ENCODE results near the gene TBCD.

The TBCD gene

GRCh38 chr17:82925336-82925735, 173.5 kb downstream of the TBCD start:
- no peak for DNase-seq (ENCODE audit: low read depth)

- DNase-seq (ENCODE audit: low read depth), result no peak
These were observed 174.2 kb downstream of the TBCD start for GRCh38 chr17:82926081-82926480.

GRCh38 chr17:82926716-82927115, 174.9 kb downstream of the TBCD start:
- DNase-seq (ENCODE audit: low read depth), result no peak

- DNase-seq (ENCODE audit: low read depth), result no peak
These were observed 175.4 kb downstream of the TBCD start for GRCh38 chr17:82927311-82927660.

- no peak for DNase-seq (ENCODE audit: low read depth)
These were observed 176.1 kb downstream of the TBCD start for GRCh38 chr17:82927661-82928601.

- DNase-seq (ENCODE audit: low read depth), result no peak
These were observed 177.3 kb downstream of the TBCD start for GRCh38 chr17:82929011-82929622.

GRCh38 chr17:82929676-82930042, 177.8 kb downstream of the TBCD start:
- no peak for DNase-seq (ENCODE audit: low read depth)

- DNase-seq (ENCODE audit: low read depth), result no peak
These were observed 178.4 kb downstream of the TBCD start for GRCh38 chr17:82930043-82930923.

GRCh38 chr17:82930924-82931698, 179.2 kb downstream of the TBCD start:
- no peak for DNase-seq (ENCODE audit: low read depth)

- no peak for DNase-seq (ENCODE audit: low read depth)
These were observed 180.0 kb downstream of the TBCD start for GRCh38 chr17:82931699-82932517.

- no peak for DNase-seq (ENCODE audit: low read depth)
These were observed 180.8 kb downstream of the TBCD start for GRCh38 chr17:82932518-82933310.

GRCh38 chr17:82933911-82934310, 182.0 kb downstream of the TBCD start:
- DNase-seq (ENCODE audit: low read depth), result no peak

GRCh38 chr17:82935966-82936767, 184.3 kb downstream of the TBCD start:
- DNase-seq (ENCODE audit: low read depth), result no peak

GRCh38 chr17:82936768-82937171, 184.9 kb downstream of the TBCD start:
- no peak for DNase-seq (ENCODE audit: low read depth)

GRCh38 chr17:82937411-82938371, 185.8 kb downstream of the TBCD start:
- DNase-seq (ENCODE audit: low read depth), result no peak

- DNase-seq (ENCODE audit: low read depth), result no peak
These were observed 186.6 kb downstream of the TBCD start for GRCh38 chr17:82938486-82938872.

GRCh38 chr17:82938873-82939620, 187.2 kb downstream of the TBCD start:
- no peak for DNase-seq (ENCODE audit: low read depth)

Measured in T follicular helper cell (primary cell).